Measurements from ENCODE around the gene IQGAP2.

IQGAP2 gene

GRCh38 chr5:76415855-76416254 lies 12.8 kb downstream of the IQGAP2 start:
- DNase-seq (ENCODE audit: low read depth): no peak
- H3K4me3 ChIP-seq (ENCODE audit: low read length): no peak overlapping the region
- TF ChIP-seq, protein P1, sequence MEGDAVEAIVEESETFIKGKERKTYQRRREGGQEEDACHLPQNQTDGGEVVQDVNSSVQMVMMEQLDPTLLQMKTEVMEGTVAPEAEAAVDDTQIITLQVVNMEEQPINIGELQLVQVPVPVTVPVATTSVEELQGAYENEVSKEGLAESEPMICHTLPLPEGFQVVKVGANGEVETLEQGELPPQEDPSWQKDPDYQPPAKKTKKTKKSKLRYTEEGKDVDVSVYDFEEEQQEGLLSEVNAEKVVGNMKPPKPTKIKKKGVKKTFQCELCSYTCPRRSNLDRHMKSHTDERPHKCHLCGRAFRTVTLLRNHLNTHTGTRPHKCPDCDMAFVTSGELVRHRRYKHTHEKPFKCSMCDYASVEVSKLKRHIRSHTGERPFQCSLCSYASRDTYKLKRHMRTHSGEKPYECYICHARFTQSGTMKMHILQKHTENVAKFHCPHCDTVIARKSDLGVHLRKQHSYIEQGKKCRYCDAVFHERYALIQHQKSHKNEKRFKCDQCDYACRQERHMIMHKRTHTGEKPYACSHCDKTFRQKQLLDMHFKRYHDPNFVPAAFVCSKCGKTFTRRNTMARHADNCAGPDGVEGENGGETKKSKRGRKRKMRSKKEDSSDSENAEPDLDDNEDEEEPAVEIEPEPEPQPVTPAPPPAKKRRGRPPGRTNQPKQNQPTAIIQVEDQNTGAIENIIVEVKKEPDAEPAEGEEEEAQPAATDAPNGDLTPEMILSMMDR (conservative IDR thresholded peaks at IDR 0.05; ENCODE audit: low read length): no peak

GRCh38 chr5:76419597-76420298 lies 16.7 kb downstream of the IQGAP2 start:
- H3K4me3 ChIP-seq (ENCODE audit: low read length): no peak overlapping the region
- TF ChIP-seq, protein P1 (conservative IDR thresholded peaks at IDR 0.05; ENCODE audit: low read length): no peak
- no peak for DNase-seq (ENCODE audit: low read depth)

DNA sequence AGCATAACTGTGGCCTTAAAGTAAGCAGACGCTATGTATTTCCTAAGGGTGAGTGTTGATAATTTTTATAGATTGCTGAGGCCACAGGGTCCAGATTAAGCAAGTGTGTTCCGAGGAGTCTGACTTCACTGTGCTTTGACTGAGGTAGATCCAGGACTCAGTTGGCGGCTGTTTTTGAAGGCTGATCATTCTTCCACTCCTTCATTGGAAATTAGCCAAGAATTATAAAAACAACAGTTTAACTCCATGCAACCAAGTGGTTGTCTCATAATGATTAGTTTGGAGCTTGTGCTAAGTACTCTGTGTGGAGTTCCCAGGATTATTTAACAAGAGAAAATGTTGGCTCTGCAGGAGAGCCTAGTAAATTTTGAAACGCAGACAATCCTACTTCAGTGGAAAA lies 19.1 kb downstream of the IQGAP2 start:
- no peak for DNase-seq (ENCODE audit: low read depth)
- TF ChIP-seq, protein P1 (conservative IDR thresholded peaks at IDR 0.05; ENCODE audit: low read length): no peak
- H3K4me3 ChIP-seq (ENCODE audit: low read length): no peak overlapping the region

- H3K4me3 ChIP-seq (ENCODE audit: low read length): no peak overlapping the region
- no peak for DNase-seq (ENCODE audit: low read depth)
- TF ChIP-seq, protein P1 (conservative IDR thresholded peaks at IDR 0.05; ENCODE audit: low read length): no peak
Observed at GRCh38 chr5:76422742-76423141, 19.7 kb downstream of the IQGAP2 start.

DNA sequence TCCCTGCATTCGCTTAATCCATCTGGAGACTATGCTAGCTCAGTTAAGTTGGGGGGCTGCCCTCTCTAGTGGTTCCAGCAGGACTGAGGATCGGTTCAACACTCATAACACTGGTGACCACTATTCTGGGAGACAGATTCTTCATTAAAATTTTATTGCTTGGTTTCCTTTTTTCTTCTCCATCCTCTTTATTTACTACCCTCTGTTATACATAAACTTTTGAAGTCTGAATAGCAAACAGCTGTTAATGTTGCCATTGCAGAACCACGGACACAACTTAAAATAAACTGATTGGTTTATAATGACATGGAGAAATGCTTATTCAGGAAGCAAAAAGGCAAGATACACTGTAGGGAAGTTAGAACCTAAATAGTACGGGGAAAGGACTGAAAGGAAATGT lies 22.1 kb downstream of the IQGAP2 start:
- DNase-seq (ENCODE audit: low read depth): no peak
- TF ChIP-seq, protein P1 (conservative IDR thresholded peaks at IDR 0.05; ENCODE audit: low read length): no peak

GRCh38 chr5:76425928-76426804 lies 23.1 kb downstream of the IQGAP2 start:
- TF ChIP-seq, protein P1 (conservative IDR thresholded peaks at IDR 0.05; ENCODE audit: low read length): no peak
- DNase-seq (ENCODE audit: low read depth): no peak
- H3K4me3 ChIP-seq (ENCODE audit: low read length): no peak overlapping the region

More for the DNA sequence above, 22.1 kb downstream of the IQGAP2 start:
- no peak overlapping the region for H3K4me3 ChIP-seq (ENCODE audit: low read length)

All from AG10803 (cell line).